PFSK-1 (cell line): ENCODE measurements around the gene FUOM.

Experiments
- FOXP2 ChIP-seq: optimal IDR thresholded peaks from 2 replicates; pipeline ENCODE3; 2011; ENCODE audit warnings: borderline replicate concordance, control low read depth, inconsistent platforms; ENCODE audit not compliant: insufficient read depth; ENCODE audit errors: extremely low read length, extremely low read depth
- POLR2AphosphoS5 ChIP-seq: IDR thresholded peaks from 2 replicates; pipeline ENCODE4 v1.6.1; 2012; ENCODE audit warnings: low read depth, mild to moderate bottlenecking, control low read depth, low read length, moderate library complexity
- REST ChIP-seq, 2 experiments: IDR thresholded peaks; 2 replicates each; pipeline versions ENCODE4 v1.6.1 to v1.8.0; 2011 to 2012; ENCODE audit warnings: low read depth in 2 of 2, low read length in 2 of 2, control low read depth in 1 of 2, inconsistent platforms in 1 of 2, mild to moderate bottlenecking in 1 of 2, moderate library complexity in 1 of 2; ENCODE audit not compliant: insufficient read depth in 1 of 2
- SIN3A ChIP-seq: IDR thresholded peaks from 2 replicates; pipeline ENCODE4 v1.6.1; 2012; ENCODE audit warnings: mild to moderate bottlenecking, low read length, moderate library complexity, borderline replicate concordance; ENCODE audit not compliant: insufficient read depth
- TAF1 ChIP-seq: IDR thresholded peaks from 2 replicates; pipeline ENCODE4 v1.6.1; 2012; ENCODE audit warnings: low read length, control low read depth, borderline replicate concordance; ENCODE audit not compliant: insufficient read depth

Gene FUOM

GRCh38 chr10:133346413-133346812 is 11.4 kb downstream of the FUOM start:
- TF ChIP-seq SIN3A, result no peak
- TF ChIP-seq POLR2AphosphoS5, result no peak
- no peak for TF ChIP-seq FOXP2
- no peak for TF ChIP-seq TAF1
- no peak for TF ChIP-seq REST (IDR thresholded peaks at IDR 0.05; ENCODE audit: insufficient read depth in 1 of 2, low read depth in 2 of 2, low read length in 2 of 2)

GRCh38 chr10:133344236-133344635 is 13.6 kb downstream of the FUOM start:
- TF ChIP-seq FOXP2 (no peak), REST (IDR thresholded peaks at IDR 0.05; ENCODE audit: insufficient read depth in 1 of 2, low read depth in 2 of 2, low read length in 2 of 2) (no peak), TAF1 (no peak), POLR2AphosphoS5 (no peak), SIN3A (no peak)

GRCh38 chr10:133343558-133343957 is 14.3 kb downstream of the FUOM start:
- TF ChIP-seq REST (IDR thresholded peaks at IDR 0.05; ENCODE audit: insufficient read depth in 1 of 2, low read depth in 2 of 2, low read length in 2 of 2) (no peak), POLR2AphosphoS5 (no peak), SIN3A (no peak), FOXP2 (no peak), TAF1 (no peak)

GRCh38 chr10:133342942-133343341 is 14.9 kb downstream of the FUOM start:
- TF ChIP-seq TAF1, result no peak
- no peak for TF ChIP-seq POLR2AphosphoS5
- TF ChIP-seq SIN3A, result no peak
- no peak for TF ChIP-seq FOXP2
- TF ChIP-seq REST (IDR thresholded peaks at IDR 0.05; ENCODE audit: insufficient read depth in 1 of 2, low read depth in 2 of 2, low read length in 2 of 2), result no peak

- TF ChIP-seq FOXP2, result no peak
- no peak for TF ChIP-seq SIN3A
- no peak for TF ChIP-seq POLR2AphosphoS5
- no peak for TF ChIP-seq REST (IDR thresholded peaks at IDR 0.05; ENCODE audit: insufficient read depth in 1 of 2, low read depth in 2 of 2, low read length in 2 of 2)
- no peak for TF ChIP-seq TAF1
These were observed 15.8 kb downstream of the FUOM start for GRCh38 chr10:133341983-133342382.
